Measurements from ENCODE around the gene COQ7.

COQ7 gene

DNA sequence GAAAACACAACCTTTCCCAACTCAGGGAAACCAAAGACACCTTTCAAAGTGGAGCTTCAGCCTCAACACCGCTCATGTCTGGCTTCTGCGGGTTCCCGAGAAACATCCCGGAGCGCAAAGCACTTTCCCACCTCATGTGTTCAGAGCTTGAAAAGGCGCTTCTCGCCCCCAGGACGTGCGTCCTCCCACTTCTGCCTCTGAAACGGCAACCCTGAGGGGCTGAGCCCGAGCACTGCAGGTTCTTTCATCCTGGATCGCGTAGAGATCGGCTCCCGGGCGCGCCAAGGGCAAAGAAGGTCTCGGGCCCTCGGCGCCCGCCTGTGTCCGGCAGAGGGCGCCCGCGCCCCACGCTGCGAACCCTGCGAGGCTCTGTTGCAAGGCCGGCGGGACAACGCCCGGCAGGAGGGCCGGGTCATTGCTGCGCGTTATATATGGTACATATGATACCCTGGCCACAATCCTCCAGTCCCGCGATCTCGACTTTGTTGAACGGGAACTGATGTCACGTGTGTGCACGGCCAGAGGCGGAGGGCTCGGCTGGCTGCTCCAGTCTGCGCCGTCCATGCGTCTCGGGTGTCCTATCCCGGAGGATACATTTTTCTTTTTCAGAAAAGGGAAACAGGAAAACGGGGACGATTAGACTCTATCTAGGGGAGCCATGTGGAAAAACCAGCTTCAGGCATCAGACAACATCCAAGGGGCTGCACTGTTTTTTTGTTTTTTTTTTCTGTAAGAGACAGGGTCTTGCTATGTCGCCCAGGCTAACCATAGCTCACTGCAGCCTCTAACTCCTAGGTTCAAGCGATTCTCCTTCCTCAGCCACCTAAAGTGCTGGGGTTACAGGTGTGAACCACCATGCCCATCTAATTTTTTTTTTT lies 19.1 kb downstream of the COQ7 start:
- DNase-seq (ENCODE audit: low spot score), result peak; percentile 79

- DNase-seq (ENCODE audit: low spot score), result no peak
Observed at GRCh38 chr16:19088341-19088916, 21.0 kb downstream of the COQ7 start.

GRCh38 chr16:19089410-19089955 lies 22.1 kb downstream of the COQ7 start:
- DNase-seq (ENCODE audit: low spot score), result no peak

DNA sequence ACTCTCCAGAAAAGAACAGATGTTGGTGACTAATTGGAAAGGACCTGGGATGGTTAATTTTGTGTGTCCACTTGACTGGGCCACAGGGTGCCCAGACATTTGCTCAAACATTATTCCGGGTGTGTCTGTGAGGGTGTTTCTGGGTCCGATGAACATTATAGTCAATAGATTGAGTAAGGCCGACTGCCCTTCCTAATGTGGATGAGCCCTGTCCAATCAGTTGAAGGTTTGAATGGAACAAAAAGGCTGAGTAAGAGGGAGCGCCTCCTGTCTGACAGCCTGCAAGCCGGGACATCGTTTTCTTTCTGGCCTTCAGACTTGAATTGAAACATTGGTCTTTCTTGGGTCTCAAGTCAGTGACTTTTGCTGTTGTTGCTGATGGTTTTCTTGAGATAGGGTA lies 23.5 kb downstream of the COQ7 start:
- no peak for DNase-seq (ENCODE audit: low spot score)

GRCh38 chr16:19092653-19093410 lies 25.4 kb downstream of the COQ7 start:
- DNase-seq (ENCODE audit: low spot score), result no peak

GRCh38 chr16:19093631-19094541 lies 26.5 kb downstream of the COQ7 start:
- no peak for DNase-seq (ENCODE audit: low spot score)

GRCh38 chr16:19094542-19095365 lies 27.3 kb downstream of the COQ7 start:
- no peak for DNase-seq (ENCODE audit: low spot score)

GRCh38 chr16:19095654-19096053 lies 28.2 kb downstream of the COQ7 start:
- no peak for DNase-seq (ENCODE audit: low spot score)

DNA sequence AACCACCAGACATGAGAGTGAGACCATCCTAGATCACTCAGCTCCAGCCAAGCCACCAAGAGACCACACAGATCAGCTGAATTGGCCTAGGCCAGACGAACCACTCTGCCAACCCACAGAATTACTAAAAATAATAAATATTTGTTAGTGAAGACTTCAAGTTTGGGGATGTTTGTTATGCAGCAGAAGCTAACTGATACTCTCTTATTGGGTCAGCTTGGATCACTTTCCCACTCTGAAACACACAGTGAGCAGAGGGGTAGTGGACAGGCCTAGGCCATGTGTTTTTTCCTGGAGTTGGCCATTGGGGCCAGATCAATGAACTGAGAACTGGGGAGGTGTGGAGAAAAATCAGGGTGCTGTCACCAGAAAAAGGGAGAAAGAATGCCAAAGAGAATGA lies 30.8 kb downstream of the COQ7 start:
- no peak for DNase-seq (ENCODE audit: low spot score)

GRCh38 chr16:19102187-19102872 lies 34.9 kb downstream of the COQ7 start:
- no peak for DNase-seq (ENCODE audit: low spot score)

GRCh38 chr16:19104607-19105006 lies 37.2 kb downstream of the COQ7 start:
- DNase-seq (ENCODE audit: low spot score), result no peak

DNA sequence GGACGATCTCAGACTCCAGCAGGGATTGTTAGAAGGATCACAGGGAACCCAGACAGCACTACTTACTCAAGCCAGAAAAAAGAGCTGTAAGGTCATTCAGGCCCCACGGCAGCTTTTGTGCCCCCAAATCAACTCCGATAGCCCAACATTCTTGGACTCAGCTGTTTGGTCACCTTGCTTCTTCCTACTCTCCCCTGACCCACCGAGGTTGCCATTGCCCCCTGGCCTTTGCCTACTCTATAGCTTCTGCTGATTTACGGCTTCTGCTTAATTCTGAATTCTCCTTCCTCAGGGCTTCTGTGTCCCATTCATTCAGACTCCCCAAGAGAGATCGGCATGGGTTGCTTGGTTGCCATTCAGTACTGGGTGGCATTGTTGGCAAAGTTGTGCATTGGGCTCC lies 37.7 kb downstream of the COQ7 start:
- DNase-seq (ENCODE audit: low spot score), result no peak

DNA sequence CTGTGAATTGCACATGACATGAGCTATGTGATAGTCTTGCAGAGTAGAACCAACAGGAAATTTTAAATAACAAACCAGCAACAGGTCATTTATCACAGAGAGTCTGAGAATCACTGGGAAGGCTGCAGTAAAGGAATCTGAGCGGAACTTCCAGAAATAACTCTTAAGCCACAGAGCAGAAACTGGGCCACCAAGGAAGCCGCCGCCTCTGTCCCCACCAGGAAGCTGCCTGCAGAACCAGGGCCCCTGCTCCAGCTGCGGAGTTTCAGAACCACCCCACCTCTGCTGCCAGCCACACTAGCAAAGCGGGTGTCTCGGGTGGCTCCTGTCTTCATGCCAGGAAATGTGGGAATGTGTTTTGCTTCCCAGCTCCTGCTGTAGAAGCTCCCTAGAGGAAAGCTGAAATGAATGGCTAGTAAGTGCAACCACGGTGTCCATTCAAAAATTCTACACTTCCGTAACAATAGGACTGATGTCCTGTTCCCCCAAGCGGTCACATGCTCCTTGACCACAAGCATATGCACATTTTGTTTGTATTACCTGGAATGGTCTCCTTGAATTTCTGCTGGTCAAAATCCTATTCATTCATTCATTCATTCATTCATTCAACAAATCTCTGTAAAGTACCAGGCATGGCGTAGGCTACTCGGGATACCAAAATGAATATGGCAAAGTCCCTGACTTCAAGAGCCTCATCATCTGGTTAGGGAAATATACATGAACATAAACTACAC lies 38.6 kb downstream of the COQ7 start:
- DNase-seq (ENCODE audit: low spot score), result no peak

- no peak for DNase-seq (ENCODE audit: low spot score)
Observed at GRCh38 chr16:19106625-19107020, 39.2 kb downstream of the COQ7 start.

- DNase-seq (ENCODE audit: low spot score), result no peak
Observed at GRCh38 chr16:19108409-19109287, 41.2 kb downstream of the COQ7 start.

- DNase-seq (ENCODE audit: low spot score), result no peak
Observed at GRCh38 chr16:19109288-19109664, 41.9 kb downstream of the COQ7 start.

GRCh38 chr16:19110537-19111360 lies 43.3 kb downstream of the COQ7 start:
- DNase-seq (ENCODE audit: low spot score), result no peak

DNA sequence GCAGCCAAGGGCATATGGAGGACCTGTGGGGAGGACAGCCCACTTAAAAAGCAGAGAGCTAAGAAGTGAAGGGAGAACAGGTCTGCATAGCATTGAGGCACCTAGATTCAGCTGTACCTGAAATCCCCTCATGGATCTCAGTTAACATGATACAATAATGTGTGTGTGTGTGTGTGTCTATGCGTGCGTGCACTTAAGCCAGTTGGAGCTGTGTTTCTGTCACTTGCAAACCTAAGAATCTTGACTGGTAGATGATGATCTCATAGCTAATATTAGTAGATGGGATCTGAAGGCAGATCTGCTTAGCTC lies 44.6 kb downstream of the COQ7 start:
- DNase-seq (ENCODE audit: low spot score), result no peak
